NT2/D1 (cell line): ENCODE results near the gene WDR35.
"Not testable (repeated sequence)": the region's sequence is repeated elsewhere in the genome, so short reads cannot be mapped to it uniquely, and the experiment has no call there.

Source experiments
- DNase-seq: peaks from one replicate; pipeline ENCODE4 v3.0.0-alpha.2; 2011; ENCODE audit warnings: low read depth, low spot score
- H3K27me3 ChIP-seq: 2 replicates; pipeline ENCODE4 v1.6.0; 2011; ENCODE audit warnings: mild to moderate bottlenecking; ENCODE audit not compliant: insufficient read length, insufficient read depth
- H3K36me3 ChIP-seq: 2 replicates; pipeline ENCODE4 v1.6.1; 2011; ENCODE audit warnings: mild to moderate bottlenecking, low read length, mixed read lengths; ENCODE audit not compliant: insufficient read depth, insufficient read length
- H3K4me1 ChIP-seq: 2 replicates; pipeline ENCODE4 v1.5.1; 2011; ENCODE audit not compliant: insufficient read depth, insufficient read length
- H3K4me3 ChIP-seq: 2 replicates; pipeline ENCODE4 v1.5.1; 2011; ENCODE audit warnings: low read depth; ENCODE audit not compliant: insufficient read length
- H3K9ac ChIP-seq: 2 replicates; pipeline ENCODE4 v1.6.0; 2011; ENCODE audit warnings: low read depth; ENCODE audit not compliant: insufficient read length
- H3K9me3 ChIP-seq: 2 replicates; pipeline ENCODE4 v1.5.1; 2011; ENCODE audit warnings: mild to moderate bottlenecking, low read length; ENCODE audit not compliant: insufficient read depth
- SUZ12 ChIP-seq: IDR thresholded peaks from 2 replicates; pipeline ENCODE4 v1.6.1; 2011; ENCODE audit not compliant: insufficient read length, insufficient read depth; ENCODE audit errors: extremely low read depth
- YY1 ChIP-seq: IDR thresholded peaks from 2 replicates; pipeline ENCODE4 v1.6.1; 2011; ENCODE audit not compliant: insufficient read length, insufficient read depth
- ZNF274 ChIP-seq: IDR thresholded peaks from 2 replicates; pipeline ENCODE4 v1.6.1; 2011; ENCODE audit warnings: mild to moderate bottlenecking, low read depth, low read length

WDR35 gene

DNA sequence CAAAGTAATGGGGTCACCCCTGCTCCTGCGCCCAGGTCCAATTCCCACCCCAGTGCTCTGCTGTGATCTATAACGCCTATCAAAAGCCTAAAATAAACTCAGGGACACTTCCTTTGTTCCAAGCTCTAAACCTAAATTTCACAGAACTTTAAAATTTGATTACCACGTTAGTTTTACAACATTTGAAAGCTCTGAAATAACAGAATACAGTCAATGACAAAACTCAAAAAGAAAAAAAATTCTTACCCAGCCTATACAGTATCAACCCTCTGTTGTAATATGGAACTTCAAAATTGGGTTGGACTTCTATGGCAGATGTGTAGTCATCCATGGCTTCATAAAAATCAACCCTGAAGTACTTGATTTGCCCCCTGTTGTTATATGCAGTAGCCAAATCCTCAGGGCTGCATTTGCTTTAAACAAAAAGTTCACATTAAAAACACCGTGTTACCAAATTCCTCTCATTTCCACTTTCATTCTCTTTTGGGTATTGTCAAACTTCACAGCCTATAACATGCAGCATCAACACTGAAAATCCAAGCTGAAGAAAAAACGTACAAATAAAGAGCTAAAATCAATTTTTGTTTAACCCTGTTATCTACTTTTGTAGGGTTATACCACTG, 92.2 kb downstream of the WDR35 start:
- Histone ChIP-seq H3K9ac (no peak overlapping the region), H3K4me1 (no peaks in the 10 kb centered on the region), H3K4me3 (no peak overlapping the region), H3K36me3 (peaks cover 5% of the 10 kb centered on the region), H3K9me3 (no peaks in the 10 kb centered on the region), H3K27me3 (no peaks in the 10 kb centered on the region)
- no peak for DNase-seq
- TF ChIP-seq SUZ12 (no peak), ZNF274 (no peak), YY1 (no peak)

GRCh38 chr2:19895535-19895934, 94.4 kb downstream of the WDR35 start:
- TF ChIP-seq YY1 (no peak), ZNF274 (no peak), SUZ12 (no peak)
- H3K9me3 ChIP-seq = no peaks in the 10 kb centered on the region
- no peak overlapping the region for H3K9ac ChIP-seq
- no peak overlapping the region for H3K4me3 ChIP-seq
- no peaks in the 10 kb centered on the region for H3K4me1 ChIP-seq
- H3K27me3 ChIP-seq = no peaks in the 10 kb centered on the region
- peaks cover 5% of the 10 kb centered on the region for H3K36me3 ChIP-seq
- no peak for DNase-seq

DNA sequence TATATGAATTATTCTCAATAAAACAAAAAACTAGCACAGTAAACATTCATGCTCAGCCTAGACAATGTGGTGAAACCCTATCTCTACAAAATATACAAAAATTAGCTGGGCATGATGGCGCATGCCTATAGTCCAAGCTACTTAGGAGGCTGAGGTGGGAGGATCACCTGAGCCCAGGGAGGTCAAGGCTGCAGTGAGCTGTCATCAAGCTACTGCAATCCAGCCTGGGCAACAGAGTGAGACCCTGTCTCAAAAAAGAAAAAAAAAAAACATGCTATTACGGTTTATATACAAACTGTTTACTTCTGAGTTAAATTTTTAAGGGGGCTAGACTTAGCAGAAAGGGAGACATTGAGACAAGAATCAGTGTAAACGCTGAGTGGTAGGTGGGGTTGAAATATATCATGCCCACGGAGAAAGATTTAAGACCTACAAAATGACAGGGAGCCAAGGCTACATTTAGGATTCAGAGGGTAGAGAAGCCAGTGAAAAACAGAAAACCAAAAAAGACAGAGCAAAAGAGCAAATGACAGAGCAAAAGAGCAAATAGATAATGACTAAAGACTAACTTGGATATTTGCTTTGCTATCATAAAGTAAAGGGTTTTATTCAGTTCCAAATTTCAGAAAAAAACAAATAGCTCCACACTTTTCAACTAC, 95.6 kb downstream of the WDR35 start:
- Histone ChIP-seq H3K36me3 (peaks cover 5% of the 10 kb centered on the region), H3K9ac (no peak overlapping the region), H3K4me1 (no peaks in the 10 kb centered on the region), H3K9me3 (no peaks in the 10 kb centered on the region), H3K27me3 (no peaks in the 10 kb centered on the region), H3K4me3 (no peak overlapping the region)
- DNase-seq = no peak
- TF ChIP-seq SUZ12 (no peak), YY1 (no peak), ZNF274 (no peak)

GRCh38 chr2:19893520-19894133, 96.3 kb downstream of the WDR35 start:
- H3K4me3 ChIP-seq = no peak overlapping the region
- no peak for DNase-seq
- TF ChIP-seq SUZ12 (no peak), ZNF274 (no peak), YY1 (no peak)
- H3K9me3 ChIP-seq = no peaks in the 10 kb centered on the region
- H3K4me1 ChIP-seq = no peaks in the 10 kb centered on the region
- H3K9ac ChIP-seq = no peak overlapping the region
- H3K36me3 ChIP-seq = peaks cover 5% of the 10 kb centered on the region
- H3K27me3 ChIP-seq = no peaks in the 10 kb centered on the region

DNA sequence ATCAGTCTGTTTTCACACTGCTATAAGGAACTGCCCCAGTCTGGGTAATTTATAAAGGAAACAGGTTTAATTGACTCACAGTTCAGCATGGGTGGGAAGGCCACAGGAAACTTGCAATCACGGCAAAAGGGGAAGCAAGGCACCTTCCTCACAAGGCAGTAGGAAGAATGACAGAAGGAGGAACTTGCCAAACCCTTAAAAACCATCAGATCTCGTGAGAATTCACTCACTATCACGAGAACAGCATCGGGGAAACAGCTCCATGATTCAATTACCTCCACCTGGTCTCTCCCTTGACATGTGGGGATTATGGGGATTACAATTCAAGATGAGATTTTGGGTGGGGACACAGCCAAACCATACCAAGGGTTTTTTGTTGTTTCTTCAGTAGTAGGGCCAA, 97.9 kb downstream of the WDR35 start:
- not testable (repeated sequence) for DNase-seq, H3K27me3 ChIP-seq, H3K9ac ChIP-seq, H3K4me1 ChIP-seq, H3K9me3 ChIP-seq, H3K36me3 ChIP-seq, H3K4me3 ChIP-seq

- peaks cover 2% of the 10 kb centered on the region for H3K4me1 ChIP-seq
- H3K4me3 ChIP-seq = no peak overlapping the region
- TF ChIP-seq SUZ12 (no peak), YY1 (no peak), ZNF274 (no peak)
- DNase-seq = no peak
- H3K9ac ChIP-seq = no peak overlapping the region
- no peaks in the 10 kb centered on the region for H3K27me3 ChIP-seq
- no peaks in the 10 kb centered on the region for H3K36me3 ChIP-seq
- H3K9me3 ChIP-seq = no peaks in the 10 kb centered on the region
Measured at GRCh38 chr2:19890104-19890503, 99.8 kb downstream of the WDR35 start.

GRCh38 chr2:19888831-19889230, 101.1 kb downstream of the WDR35 start:
- Histone ChIP-seq H3K4me1 (peaks cover 2% of the 10 kb centered on the region), H3K4me3 (no peak overlapping the region), H3K9ac (no peak overlapping the region), H3K9me3 (no peaks in the 10 kb centered on the region), H3K36me3 (no peaks in the 10 kb centered on the region), H3K27me3 (no peaks in the 10 kb centered on the region)
- DNase-seq = no peak
- TF ChIP-seq ZNF274 = no peak
- no peak for TF ChIP-seq YY1
- no peak for TF ChIP-seq SUZ12
